ENCODE results near the gene POLR2J3.
"Not testable (repeated sequence)": the region's sequence is repeated elsewhere in the genome, so short reads cannot be mapped to it uniquely, and the experiment has no call there.

POLR2J3 gene

GRCh38 chr7:102583495-102583894 is 11.1 kb upstream of the POLR2J3 start:
- DNase-seq (ENCODE audit: low spot score), result not testable (repeated sequence)

GRCh38 chr7:102581722-102582121 is 9.3 kb upstream of the POLR2J3 start:
- DNase-seq (ENCODE audit: low spot score), result not testable (repeated sequence)

GRCh38 chr7:102578486-102578885 is 6.1 kb upstream of the POLR2J3 start:
- not testable (repeated sequence) for DNase-seq (ENCODE audit: low spot score)

- DNase-seq (ENCODE audit: low spot score), result not testable (repeated sequence)
Measured at GRCh38 chr7:102577315-102578240, 5.2 kb upstream of the POLR2J3 start.

- not testable (repeated sequence) for DNase-seq (ENCODE audit: low spot score)
Measured at GRCh38 chr7:102576363-102576762, 4.0 kb upstream of the POLR2J3 start.

- DNase-seq (ENCODE audit: low spot score), result not testable (repeated sequence)
Measured at GRCh38 chr7:102574607-102575006, 2.2 kb upstream of the POLR2J3 start.

GRCh38 chr7:102568620-102569019 is 3.8 kb downstream of the POLR2J3 start:
- not testable (repeated sequence) for DNase-seq (ENCODE audit: low spot score)

GRCh38 chr7:102550808-102551422 is 21.5 kb downstream of the POLR2J3 start, which contains the start of gene SPDYE2:
TSS of gene SPDYE2 (plus strand) at chr7:102551226. CDS start at chr7:102553256, 2,030 bp downstream.
- DNase-seq (ENCODE audit: low spot score), result not testable (repeated sequence)

GRCh38 chr7:102546353-102546752 is 26.0 kb downstream of the POLR2J3 start:
- not testable (repeated sequence) for DNase-seq (ENCODE audit: low spot score)

GRCh38 chr7:102545288-102545687 is 27.1 kb downstream of the POLR2J3 start:
- DNase-seq (ENCODE audit: low spot score), result not testable (repeated sequence)

GRCh38 chr7:102544372-102544771 is 28.0 kb downstream of the POLR2J3 start:
- DNase-seq (ENCODE audit: low spot score), result not testable (repeated sequence)

- DNase-seq (ENCODE audit: low spot score), result not testable (repeated sequence)
Measured at GRCh38 chr7:102543596-102543995, 28.8 kb downstream of the POLR2J3 start, which contains the start of gene UPK3BL2. TSS of gene UPK3BL2 (minus strand) at chr7:102543696. CDS start at chr7:102543636, 60 bp downstream.

GRCh38 chr7:102542771-102543170 is 29.6 kb downstream of the POLR2J3 start:
- not testable (repeated sequence) for DNase-seq (ENCODE audit: low spot score)

GRCh38 chr7:102542083-102542482 is 30.3 kb downstream of the POLR2J3 start:
- not testable (repeated sequence) for DNase-seq (ENCODE audit: low spot score)

- not testable (repeated sequence) for DNase-seq (ENCODE audit: low spot score)
Measured at GRCh38 chr7:102540604-102541003, 31.8 kb downstream of the POLR2J3 start.

GRCh38 chr7:102535062-102535615 is 37.2 kb downstream of the POLR2J3 start:
- not testable (repeated sequence) for DNase-seq (ENCODE audit: low spot score)

- DNase-seq (ENCODE audit: low spot score), result not testable (repeated sequence)
Measured at GRCh38 chr7:102532127-102532526, 40.3 kb downstream of the POLR2J3 start.

GRCh38 chr7:102531583-102531982 is 40.8 kb downstream of the POLR2J3 start:
- not testable (repeated sequence) for DNase-seq (ENCODE audit: low spot score)

- DNase-seq (ENCODE audit: low spot score), result not testable (repeated sequence)
Measured at GRCh38 chr7:102527822-102528793, 44.3 kb downstream of the POLR2J3 start.

GRCh38 chr7:102527182-102527581 is 45.2 kb downstream of the POLR2J3 start:
- not testable (repeated sequence) for DNase-seq (ENCODE audit: low spot score)

GRCh38 chr7:102524803-102525202 is 47.6 kb downstream of the POLR2J3 start:
- DNase-seq (ENCODE audit: low spot score), result not testable (repeated sequence)
